Diencephalon (tissue), 1 donor: ENCODE results near the gene FUCA2. TPM values are rescaled to one million over a fixed set of nuclear protein-coding genes. Genes with fewer than 3 reads are reported as not detected.

ENCODE experiments used
- small RNA-seq: library from RNA; depleted of rRNA; stranded (forward); fragments of <200 nt; gene quantifications from one replicate; pipeline ENCODE3, GENCODE V24; 2014
- total RNA-seq: library from RNA; depleted of rRNA; stranded (reverse); fragments of >200 nt; gene quantifications from one replicate; pipeline ENCODE4 v1.2.3, GENCODE V29; 2014

FUCA2 gene, protein sequence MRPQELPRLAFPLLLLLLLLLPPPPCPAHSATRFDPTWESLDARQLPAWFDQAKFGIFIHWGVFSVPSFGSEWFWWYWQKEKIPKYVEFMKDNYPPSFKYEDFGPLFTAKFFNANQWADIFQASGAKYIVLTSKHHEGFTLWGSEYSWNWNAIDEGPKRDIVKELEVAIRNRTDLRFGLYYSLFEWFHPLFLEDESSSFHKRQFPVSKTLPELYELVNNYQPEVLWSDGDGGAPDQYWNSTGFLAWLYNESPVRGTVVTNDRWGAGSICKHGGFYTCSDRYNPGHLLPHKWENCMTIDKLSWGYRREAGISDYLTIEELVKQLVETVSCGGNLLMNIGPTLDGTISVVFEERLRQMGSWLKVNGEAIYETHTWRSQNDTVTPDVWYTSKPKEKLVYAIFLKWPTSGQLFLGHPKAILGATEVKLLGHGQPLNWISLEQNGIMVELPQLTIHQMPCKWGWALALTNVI
- 17.3 TPM for total RNA-seq

DNA sequence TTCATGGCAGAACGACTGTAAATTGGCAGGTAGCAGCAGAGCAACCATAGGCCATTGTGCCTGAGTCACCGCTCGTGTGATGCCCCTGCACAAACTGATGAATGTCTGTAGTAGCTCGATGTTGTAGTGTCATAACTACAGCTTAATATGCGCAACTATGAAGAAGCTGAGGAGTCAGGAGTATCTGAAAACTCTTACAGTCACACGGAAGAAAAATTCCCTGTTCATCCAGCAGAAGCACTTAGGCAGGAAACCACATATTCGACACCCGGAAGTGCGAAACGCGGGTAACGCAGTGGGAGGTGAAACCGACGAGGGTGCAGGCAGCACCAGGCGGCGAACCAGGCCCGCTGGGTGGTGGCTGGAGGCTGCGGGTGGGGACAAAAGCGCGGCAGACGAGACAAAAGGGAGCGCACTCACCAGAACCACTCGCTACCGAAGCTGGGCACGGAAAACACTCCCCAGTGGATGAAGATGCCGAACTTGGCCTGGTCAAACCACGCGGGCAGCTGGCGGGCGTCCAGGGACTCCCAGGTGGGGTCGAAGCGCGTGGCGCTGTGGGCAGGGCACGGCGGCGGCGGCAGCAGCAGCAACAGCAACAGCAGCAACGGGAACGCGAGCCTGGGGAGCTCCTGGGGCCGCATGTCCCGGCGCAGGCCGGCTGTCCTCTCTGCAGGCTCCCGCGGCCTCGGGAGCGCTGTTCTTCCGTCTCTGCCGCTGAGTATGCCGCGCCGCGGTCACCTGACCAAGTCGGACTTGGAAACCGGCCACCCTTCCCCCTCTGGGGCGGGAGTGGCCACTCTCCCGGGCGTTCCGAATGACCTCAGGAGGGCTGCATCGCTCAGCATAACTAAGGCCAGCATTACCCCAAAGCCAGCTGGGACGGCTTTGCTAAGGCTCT lies at the start of gene FUCA2:
FUCA2 (minus strand) TSS at position 730 of the 901 bp plus-strand sequence; CDS start at position 644, 86 bp downstream.

DNA sequence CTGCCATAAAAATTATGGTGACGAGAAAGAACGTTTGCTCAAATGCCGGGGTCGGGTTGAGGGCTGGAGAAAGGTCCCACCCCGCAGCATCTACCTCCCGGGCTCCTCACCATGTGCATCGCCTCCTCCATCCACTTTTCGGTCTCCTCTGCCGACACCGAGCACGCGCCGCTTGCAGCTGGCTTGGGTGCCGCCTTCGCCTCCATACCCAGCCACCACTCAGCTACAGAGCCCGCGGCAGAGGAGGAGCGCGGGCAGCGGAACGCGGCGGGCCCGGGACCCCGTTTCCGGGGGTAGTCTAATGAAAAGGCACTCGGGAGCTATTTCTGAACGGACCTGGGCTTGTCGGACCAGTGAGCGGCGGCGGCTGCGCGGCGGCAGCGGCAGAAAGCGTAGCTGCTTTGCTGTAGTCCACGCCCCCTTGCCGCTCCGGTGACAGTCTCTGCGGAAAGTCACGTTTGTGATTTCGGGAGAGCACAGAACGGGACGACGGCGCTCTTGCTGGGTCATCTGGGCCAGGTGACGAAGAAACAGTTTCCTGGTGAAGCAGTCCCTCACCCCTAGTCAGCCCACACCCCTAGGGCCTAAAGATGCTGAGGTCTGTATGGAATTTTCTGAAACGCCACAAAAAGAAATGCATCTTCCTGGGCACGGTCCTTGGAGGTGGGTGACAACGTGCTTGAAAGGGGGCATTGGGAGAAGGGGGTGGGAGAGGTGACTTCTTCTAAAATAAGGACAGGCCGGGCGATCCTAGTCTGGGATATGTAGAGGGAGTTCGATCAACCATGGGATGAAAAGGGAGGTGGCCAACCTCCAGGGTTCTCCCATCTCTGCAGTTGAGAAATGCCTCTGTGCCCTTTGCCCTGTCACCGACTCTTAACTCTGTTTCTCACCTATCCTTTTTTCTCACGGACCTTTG lies 60.8 kb downstream of the FUCA2 start, which contains the start of the genes ADAT2 and PEX3:
ADAT2 (minus strand) TSS at position 243 of the 919 bp plus-strand sequence; CDS start at position 206, 37 bp downstream.
PEX3 (plus strand) TSS at position 353 of the 919 bp plus-strand sequence; CDS start at position 591, 238 bp downstream.

Small RNA genes within 50 kb of the gene (small RNA-seq; reads per million reads assigned to genes)
- gene RNA5SP221, result 0.15 reads per million

Other genes with a start within 250 kb of the FUCA2 start
- gene ADAT2, start 61.0 kb downstream of the FUCA2 start, total RNA-seq, result 5.1 TPM
- gene PEX3, start 60.9 kb downstream of the FUCA2 start, total RNA-seq, result 36.7 TPM
- 26.5 TPM for gene PHACTR2, start 166.2 kb upstream of the FUCA2 start, total RNA-seq